Memory B cell (primary cell): ENCODE data around the gene USP24.

Experiments
- ATAC-seq: fragments of 150-1000 bp; cut with Tn5 transposase; 2 replicates; pipeline ENCODE4 v1.10.0; 2021; ENCODE audit warnings: low read depth, mild to moderate bottlenecking, moderate library complexity
- DNase-seq, 2 donors: peaks; one replicate each; pipeline ENCODE4 v3.0.0; 2022; ENCODE audit warnings: low spot score in 2 of 2
- H3K27ac Mint-ChIP-seq: one replicate; pipeline ENCODE4 v1.8.0; 2022; ENCODE audit warnings: mild to moderate bottlenecking, moderate library complexity, mixed read lengths
- H3K27me3 Mint-ChIP-seq: one replicate; pipeline ENCODE4 v1.8.0; 2022; ENCODE audit warnings: mixed read lengths
- H3K36me3 Mint-ChIP-seq: one replicate; pipeline ENCODE4 v1.8.0; 2022; ENCODE audit warnings: mild to moderate bottlenecking, mixed read lengths
- H3K4me1 Mint-ChIP-seq: one replicate; pipeline ENCODE4 v1.8.0; 2022; ENCODE audit warnings: mixed read lengths
- H3K4me3 Mint-ChIP-seq: one replicate; pipeline ENCODE4 v1.8.0; 2022; ENCODE audit warnings: mild to moderate bottlenecking, moderate library complexity, mixed read lengths
- H3K9me3 Mint-ChIP-seq: one replicate; pipeline ENCODE4 v1.8.0; 2022; ENCODE audit warnings: mixed read lengths

USP24 gene

GRCh38 chr1:55063577-55063942 is 151.6 kb downstream of the USP24 start:
- H3K27me3 Mint-ChIP-seq: peaks cover 2% of the 10 kb centered on the region
- H3K27ac Mint-ChIP-seq: no peak overlapping the region
- peaks cover 9% of the 10 kb centered on the region for H3K36me3 Mint-ChIP-seq
- peaks cover 4% of the 10 kb centered on the region for H3K4me1 Mint-ChIP-seq
- H3K4me3 Mint-ChIP-seq: no peak overlapping the region
- ATAC-seq (no peak), DNase-seq (no peak)
- no peaks in the 10 kb centered on the region for H3K9me3 Mint-ChIP-seq

GRCh38 chr1:55062801-55063576 is 152.2 kb downstream of the USP24 start:
- Mint-ChIP-seq H3K27ac (peak overlapping the region; percentile 25), H3K27me3 (peaks cover 2% of the 10 kb centered on the region), H3K36me3 (peaks cover 9% of the 10 kb centered on the region), H3K9me3 (no peaks in the 10 kb centered on the region), H3K4me3 (no peak overlapping the region), H3K4me1 (peaks cover 4% of the 10 kb centered on the region)
- DNase-seq: no peak
- no peak for ATAC-seq

DNA sequence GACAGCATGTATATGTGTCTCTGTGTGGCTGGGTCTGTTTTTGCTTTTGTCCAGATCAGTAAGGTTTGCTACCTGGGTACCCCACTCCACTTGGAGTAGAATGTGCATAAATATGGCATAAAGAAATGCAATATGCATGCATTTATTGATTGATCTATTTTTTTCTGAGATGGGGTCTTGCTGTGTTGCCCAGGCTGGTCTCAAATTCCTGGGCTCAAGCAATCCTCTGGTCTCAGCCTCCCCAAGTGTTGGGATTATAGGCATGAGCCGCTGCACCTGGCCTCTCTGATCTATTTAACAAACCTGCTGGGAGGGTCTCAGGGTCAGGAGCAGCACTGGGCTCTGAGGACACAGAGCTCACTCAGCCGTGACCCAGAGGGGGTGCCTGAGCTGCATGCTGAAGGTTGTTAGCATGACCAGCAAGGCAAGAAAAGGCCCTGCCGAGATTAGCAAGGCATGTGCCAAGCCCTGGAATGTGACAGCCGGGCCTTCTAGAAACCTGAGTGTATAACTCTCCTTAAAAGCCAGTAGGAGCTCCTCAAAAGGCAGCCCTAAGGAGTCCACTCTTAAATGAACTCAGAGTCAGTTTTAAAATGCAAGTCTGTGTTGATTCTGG is 153.3 kb downstream of the USP24 start:
- H3K27me3 Mint-ChIP-seq: peaks cover 2% of the 10 kb centered on the region
- no peak overlapping the region for H3K4me3 Mint-ChIP-seq
- DNase-seq (no peak), ATAC-seq (no peak)
- H3K9me3 Mint-ChIP-seq: no peaks in the 10 kb centered on the region
- peaks cover 4% of the 10 kb centered on the region for H3K4me1 Mint-ChIP-seq
- peaks cover 3% of the 10 kb centered on the region for H3K36me3 Mint-ChIP-seq
- H3K27ac Mint-ChIP-seq: peak overlapping the region; percentile 25

DNA sequence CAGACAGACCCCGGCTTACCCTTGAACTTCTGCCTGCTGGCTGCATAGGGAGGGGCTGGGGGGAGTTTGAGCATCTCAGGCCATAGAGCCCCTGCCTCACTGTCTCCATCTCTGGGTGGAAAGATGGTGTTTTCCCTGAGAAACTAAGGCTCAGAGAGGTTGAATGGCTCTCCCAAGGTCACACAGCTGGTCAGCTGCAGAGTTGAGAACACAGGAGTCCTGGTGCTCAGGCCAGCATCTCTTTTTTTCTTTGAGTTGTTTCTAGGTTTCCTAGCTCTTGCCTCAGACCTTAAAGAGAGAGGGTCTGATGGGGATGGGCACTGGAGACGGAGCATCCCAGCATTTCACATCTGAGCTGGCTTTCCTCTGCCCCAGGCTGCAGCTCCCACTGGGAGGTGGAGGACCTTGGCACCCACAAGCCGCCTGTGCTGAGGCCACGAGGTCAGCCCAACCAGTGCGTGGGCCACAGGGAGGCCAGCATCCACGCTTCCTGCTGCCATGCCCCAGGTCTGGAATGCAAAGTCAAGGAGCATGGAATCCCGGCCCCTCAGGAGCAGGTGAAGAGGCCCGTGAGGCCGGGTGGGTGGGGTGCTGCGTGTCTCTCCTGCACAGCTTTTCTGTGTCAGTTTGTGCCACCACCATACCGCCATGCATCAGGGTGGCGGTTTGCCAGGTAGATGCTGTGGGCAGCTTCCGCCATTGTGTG is 154.0 kb downstream of the USP24 start:
- ATAC-seq (no peak), DNase-seq (no peak)
- no peak overlapping the region for H3K4me3 Mint-ChIP-seq
- peaks cover 4% of the 10 kb centered on the region for H3K4me1 Mint-ChIP-seq
- H3K27ac Mint-ChIP-seq: no peak overlapping the region
- no peaks in the 10 kb centered on the region for H3K36me3 Mint-ChIP-seq
- no peaks in the 10 kb centered on the region for H3K9me3 Mint-ChIP-seq
- peaks cover 2% of the 10 kb centered on the region for H3K27me3 Mint-ChIP-seq

DNA sequence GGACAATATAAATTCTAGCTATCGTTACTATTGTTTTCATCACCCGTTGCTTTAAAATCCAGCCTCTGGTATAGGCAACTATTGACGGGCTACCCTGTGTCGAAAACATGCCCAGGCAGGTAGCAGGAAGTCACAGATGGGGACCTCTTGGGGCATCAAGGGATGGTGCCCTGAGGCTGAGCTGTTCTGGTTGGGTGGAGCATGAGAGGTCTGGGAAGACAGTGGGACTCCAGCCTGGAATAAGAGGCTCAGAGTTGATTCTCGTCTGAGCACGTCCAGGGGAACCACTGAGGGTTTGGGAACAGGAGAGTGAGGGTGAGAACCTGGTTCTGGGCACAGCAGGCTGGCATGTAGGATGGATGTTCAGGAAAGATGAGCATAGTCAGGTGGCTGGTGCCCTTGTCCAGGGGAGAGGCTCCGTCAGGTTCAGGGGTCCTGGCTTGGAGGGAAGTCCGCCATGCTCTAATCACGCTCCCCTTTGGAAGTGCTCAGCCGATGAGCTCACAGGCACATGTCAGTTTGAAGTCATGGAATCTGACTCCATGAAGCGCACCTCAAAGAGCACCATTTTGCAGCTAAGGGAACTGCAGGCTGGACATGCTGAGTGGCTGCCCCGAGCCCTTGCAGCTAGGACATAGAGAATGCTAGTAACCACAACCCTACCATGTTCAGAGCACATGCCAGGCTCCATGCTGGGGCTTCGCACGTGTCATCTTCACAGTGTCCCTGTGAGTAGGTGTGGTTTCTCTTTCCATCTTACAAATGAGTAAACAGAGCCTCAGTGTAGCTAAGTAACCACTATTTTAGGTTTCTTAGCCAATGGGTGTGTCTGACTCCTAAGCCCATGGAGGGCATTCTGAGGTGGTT is 154.8 kb downstream of the USP24 start:
- no peak for ATAC-seq
- Mint-ChIP-seq H3K36me3 (no peaks in the 10 kb centered on the region), H3K4me3 (no peak overlapping the region), H3K27me3 (peaks cover 2% of the 10 kb centered on the region), H3K27ac (no peak overlapping the region), H3K9me3 (no peaks in the 10 kb centered on the region), H3K4me1 (peaks cover 4% of the 10 kb centered on the region)
- no peak for DNase-seq

DNA sequence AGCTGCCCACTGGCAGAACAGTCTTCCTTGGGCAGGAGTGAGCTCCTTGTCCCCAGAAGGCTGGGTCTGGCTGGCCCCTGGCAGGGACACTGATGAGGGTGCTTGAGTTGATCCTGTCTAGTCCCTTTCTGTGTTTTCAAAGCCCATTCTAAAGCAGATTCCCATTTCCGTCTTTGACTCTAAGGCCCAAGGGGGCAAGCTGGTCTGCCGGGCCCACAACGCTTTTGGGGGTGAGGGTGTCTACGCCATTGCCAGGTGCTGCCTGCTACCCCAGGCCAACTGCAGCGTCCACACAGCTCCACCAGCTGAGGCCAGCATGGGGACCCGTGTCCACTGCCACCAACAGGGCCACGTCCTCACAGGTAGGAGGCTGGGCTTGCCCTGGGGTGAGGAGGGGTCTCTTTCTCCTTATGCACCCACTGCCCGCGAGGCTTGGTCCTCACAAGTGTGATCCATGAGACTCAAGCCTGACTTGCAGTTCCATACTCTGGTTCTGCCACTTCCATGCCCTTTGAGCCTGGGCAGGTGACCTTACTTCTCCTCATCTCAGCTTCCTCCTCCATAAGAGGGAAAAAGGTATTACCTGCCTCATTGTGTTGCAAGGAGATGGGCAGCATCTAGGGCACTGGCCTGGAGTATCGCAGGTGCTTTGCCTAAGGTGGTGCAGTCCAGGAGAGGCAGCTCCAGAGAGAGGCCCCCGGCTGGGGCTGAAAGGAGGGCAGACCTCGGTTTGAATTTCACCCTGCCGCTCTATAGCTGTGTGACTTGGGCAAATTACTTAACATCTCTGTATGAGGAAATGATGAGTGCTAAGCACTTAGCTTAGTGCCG is 155.6 kb downstream of the USP24 start:
- Mint-ChIP-seq H3K27me3 (peaks cover 2% of the 10 kb centered on the region), H3K4me3 (no peak overlapping the region), H3K27ac (no peak overlapping the region), H3K9me3 (no peaks in the 10 kb centered on the region), H3K4me1 (no peaks in the 10 kb centered on the region), H3K36me3 (no peaks in the 10 kb centered on the region)
- DNase-seq: no peak
- no peak for ATAC-seq

DNA sequence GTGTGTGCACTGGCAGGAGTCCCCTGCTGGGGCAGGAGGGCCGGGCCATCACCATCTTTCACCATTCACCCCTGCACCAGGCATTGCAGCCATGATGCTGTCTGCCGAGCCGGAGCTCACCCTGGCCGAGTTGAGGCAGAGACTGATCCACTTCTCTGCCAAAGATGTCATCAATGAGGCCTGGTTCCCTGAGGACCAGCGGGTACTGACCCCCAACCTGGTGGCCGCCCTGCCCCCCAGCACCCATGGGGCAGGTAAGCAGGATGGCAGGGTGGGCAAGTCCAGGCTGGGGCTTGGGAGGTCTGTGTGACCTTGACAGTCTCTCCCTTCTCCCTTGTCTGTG is 157.2 kb downstream of the USP24 start:
- no peaks in the 10 kb centered on the region for H3K9me3 Mint-ChIP-seq
- ATAC-seq: no peak
- peaks cover 2% of the 10 kb centered on the region for H3K27me3 Mint-ChIP-seq
- no peak overlapping the region for H3K27ac Mint-ChIP-seq
- H3K4me3 Mint-ChIP-seq: no peak overlapping the region
- H3K36me3 Mint-ChIP-seq: no peaks in the 10 kb centered on the region
- no peak for DNase-seq
- no peaks in the 10 kb centered on the region for H3K4me1 Mint-ChIP-seq

DNA sequence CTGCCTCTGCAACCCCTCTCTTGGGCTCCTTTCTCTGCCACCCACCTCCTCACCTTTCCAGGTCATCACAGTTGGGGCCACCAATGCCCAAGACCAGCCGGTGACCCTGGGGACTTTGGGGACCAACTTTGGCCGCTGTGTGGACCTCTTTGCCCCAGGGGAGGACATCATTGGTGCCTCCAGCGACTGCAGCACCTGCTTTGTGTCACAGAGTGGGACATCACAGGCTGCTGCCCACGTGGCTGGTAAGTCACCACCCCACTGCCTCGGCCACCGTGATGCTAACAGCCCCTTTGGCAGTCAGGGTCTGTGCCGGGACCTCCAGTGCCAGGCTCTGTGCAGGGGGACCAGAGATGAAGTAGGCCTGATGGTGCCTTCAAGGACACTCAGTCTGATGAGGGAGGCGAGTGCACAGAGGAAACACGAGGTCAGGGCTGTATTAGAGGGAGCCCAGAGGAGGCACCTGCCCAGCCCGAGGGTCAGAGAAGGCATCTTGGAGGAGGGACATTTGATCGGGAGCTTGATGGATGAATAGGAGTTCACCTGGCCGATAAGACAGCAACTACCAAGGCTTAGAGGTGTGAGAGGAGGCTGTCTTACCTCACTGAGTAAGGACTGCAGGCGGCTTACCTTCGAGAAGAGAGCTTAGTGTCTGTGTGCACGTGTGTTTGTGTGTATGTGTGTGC is 157.8 kb downstream of the USP24 start:
- ATAC-seq: no peak

GRCh38 chr1:55056632-55056992 is 158.6 kb downstream of the USP24 start:
- Mint-ChIP-seq H3K36me3 (no peaks in the 10 kb centered on the region), H3K27me3 (peaks cover 2% of the 10 kb centered on the region), H3K4me1 (no peaks in the 10 kb centered on the region), H3K27ac (no peak overlapping the region), H3K4me3 (no peak overlapping the region), H3K9me3 (no peaks in the 10 kb centered on the region)
- no peak for ATAC-seq
- DNase-seq: no peak

More for the DNA sequence above, 157.8 kb downstream of the USP24 start:
- Mint-ChIP-seq H3K4me1 (no peaks in the 10 kb centered on the region), H3K4me3 (no peak overlapping the region), H3K36me3 (no peaks in the 10 kb centered on the region), H3K27me3 (peaks cover 2% of the 10 kb centered on the region), H3K27ac (no peak overlapping the region), H3K9me3 (no peaks in the 10 kb centered on the region)
- DNase-seq: no peak

- Mint-ChIP-seq H3K4me3 (no peak overlapping the region), H3K27me3 (peaks cover 3% of the 10 kb centered on the region), H3K9me3 (no peaks in the 10 kb centered on the region), H3K4me1 (no peaks in the 10 kb centered on the region), H3K27ac (no peak overlapping the region), H3K36me3 (no peaks in the 10 kb centered on the region)
- DNase-seq (no peak), ATAC-seq (no peak)
Observed at GRCh38 chr1:55055951-55056631, 159.1 kb downstream of the USP24 start.

DNA sequence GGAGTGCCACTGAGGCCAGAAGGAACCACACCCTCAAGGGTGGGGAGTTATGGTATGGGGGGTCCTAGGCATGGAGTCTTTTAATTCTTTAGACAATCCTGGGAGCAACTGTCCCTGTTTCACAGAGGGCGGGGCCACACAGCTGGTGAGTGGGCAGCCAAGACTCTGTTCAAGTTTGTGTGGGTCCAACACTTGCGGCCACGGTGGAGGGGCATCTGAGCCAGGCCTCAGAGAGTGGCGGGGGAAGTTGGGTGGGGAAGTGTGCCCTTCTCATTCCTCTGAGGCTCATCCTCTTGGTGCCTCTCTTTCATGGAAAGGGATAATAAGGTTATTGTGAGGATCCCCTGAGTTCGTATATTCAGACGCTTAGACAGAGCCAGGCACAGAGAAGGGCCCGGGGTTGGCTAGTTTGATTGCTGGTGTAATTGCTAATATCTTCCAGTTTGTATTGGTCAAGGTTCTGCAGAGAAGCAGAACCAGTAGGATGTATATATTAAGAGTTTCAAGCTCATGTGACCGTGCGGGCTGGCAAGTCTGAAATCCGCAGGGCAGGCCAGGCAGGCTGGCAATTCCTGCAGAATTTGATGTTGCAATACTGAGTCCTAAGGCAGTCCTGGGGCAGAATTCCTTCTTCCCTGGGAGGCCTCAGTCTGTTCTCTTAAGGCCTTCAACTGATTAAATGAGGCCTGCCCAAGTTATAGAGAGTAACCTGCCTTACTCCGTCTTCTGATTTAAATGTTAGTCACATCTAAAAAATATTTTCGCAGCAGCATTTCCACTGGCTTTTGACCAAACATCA is 159.9 kb downstream of the USP24 start:
- peaks cover 5% of the 10 kb centered on the region for H3K27me3 Mint-ChIP-seq

DNA sequence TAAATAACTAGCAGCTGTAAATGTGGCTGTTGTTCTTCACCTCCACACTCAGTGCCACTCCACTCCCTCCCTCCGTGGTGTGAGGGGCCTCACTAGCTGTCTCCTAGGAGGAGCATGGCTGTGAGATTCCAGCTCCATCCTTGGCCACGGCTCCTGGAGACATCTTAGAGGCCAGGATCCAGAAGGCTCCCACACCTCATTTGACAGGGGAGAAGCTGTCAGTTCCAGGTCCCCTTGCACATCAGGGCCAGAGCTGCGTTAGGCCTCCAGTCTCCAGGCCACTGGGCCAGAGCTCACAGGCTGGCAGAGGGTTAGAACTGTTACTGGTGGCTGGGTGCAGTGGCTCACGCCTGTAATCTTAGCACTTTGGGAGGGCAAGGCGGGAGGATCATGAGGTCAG is 160.8 kb downstream of the USP24 start:
- Mint-ChIP-seq H3K4me3 (no peak overlapping the region), H3K9me3 (no peaks in the 10 kb centered on the region), H3K36me3 (no peaks in the 10 kb centered on the region), H3K4me1 (no peaks in the 10 kb centered on the region), H3K27ac (no peak overlapping the region), H3K27me3 (peaks cover 3% of the 10 kb centered on the region)
- ATAC-seq: no peak
- DNase-seq: no peak

More for the DNA sequence above, 159.9 kb downstream of the USP24 start:
- DNase-seq (no peak), ATAC-seq (no peak)
- Mint-ChIP-seq H3K4me3 (no peak overlapping the region), H3K4me1 (no peaks in the 10 kb centered on the region), H3K27ac (no peak overlapping the region), H3K36me3 (no peaks in the 10 kb centered on the region), H3K9me3 (no peaks in the 10 kb centered on the region)
